Measurements from ENCODE around the gene COL4A4. TPM values are rescaled to one million over a fixed set of nuclear protein-coding genes. Genes with fewer than 3 reads are reported as not detected.

The COL4A4 gene
- total RNA-seq, 4 donors from 2014 or later, result 3.6 to 9.6 (median 6.1) TPM

DNA sequence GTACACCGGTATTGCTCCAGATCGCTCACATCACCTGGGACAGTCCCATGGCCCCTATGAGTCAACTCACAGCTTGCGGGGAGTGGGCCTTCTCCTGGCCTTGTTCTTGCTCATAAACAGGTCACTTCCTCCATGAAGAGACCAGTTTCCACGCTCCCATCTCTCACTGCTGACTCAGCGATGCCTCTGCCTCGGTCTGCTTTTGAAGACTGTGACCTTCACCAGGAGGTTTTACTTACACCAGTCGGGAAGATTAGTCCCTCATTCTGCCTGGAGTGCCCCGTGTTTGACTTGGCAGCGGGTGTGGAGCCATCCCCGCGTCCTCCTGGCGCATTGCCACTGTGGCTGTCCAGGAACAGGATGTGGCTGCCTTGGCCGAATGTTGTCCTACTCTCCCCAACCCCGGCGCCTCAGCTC, 168.4 kb downstream of the COL4A4 start:
- intact Hi-C loops (cut with DNase I), result no loop called here
- no peaks in the 10 kb centered on the region for H3K9me3 ChIP-seq
- H3K4me3 ChIP-seq, result no peak overlapping the region
- H3K27ac ChIP-seq (replicated peaks in 1 of 4), result no peak overlapping the region
- peaks cover 12 to 29% (median 21%) of the 10 kb centered on the region in 4 donors for H3K36me3 ChIP-seq
- H3K27me3 ChIP-seq, result no peaks in the 10 kb centered on the region
- TF ChIP-seq EP300 (IDR thresholded peaks at IDR 0.05), result no peak
- no peak for TF ChIP-seq POLR2AphosphoS5 (IDR thresholded peaks at IDR 0.05)
- TF ChIP-seq POLR2A (IDR thresholded peaks at IDR 0.05; ENCODE audit: low read depth), result no peak
- TF ChIP-seq, protein P1, sequence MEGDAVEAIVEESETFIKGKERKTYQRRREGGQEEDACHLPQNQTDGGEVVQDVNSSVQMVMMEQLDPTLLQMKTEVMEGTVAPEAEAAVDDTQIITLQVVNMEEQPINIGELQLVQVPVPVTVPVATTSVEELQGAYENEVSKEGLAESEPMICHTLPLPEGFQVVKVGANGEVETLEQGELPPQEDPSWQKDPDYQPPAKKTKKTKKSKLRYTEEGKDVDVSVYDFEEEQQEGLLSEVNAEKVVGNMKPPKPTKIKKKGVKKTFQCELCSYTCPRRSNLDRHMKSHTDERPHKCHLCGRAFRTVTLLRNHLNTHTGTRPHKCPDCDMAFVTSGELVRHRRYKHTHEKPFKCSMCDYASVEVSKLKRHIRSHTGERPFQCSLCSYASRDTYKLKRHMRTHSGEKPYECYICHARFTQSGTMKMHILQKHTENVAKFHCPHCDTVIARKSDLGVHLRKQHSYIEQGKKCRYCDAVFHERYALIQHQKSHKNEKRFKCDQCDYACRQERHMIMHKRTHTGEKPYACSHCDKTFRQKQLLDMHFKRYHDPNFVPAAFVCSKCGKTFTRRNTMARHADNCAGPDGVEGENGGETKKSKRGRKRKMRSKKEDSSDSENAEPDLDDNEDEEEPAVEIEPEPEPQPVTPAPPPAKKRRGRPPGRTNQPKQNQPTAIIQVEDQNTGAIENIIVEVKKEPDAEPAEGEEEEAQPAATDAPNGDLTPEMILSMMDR (IDR thresholded peaks at IDR 0.05), result no peak
- no peak for DNase-seq (ENCODE audit: extremely low spot score)
- no peaks in the 10 kb centered on the region for H3K4me1 ChIP-seq
- 79% methylated on average over 14 of the region's 15 CpGs for WGBS

DNA sequence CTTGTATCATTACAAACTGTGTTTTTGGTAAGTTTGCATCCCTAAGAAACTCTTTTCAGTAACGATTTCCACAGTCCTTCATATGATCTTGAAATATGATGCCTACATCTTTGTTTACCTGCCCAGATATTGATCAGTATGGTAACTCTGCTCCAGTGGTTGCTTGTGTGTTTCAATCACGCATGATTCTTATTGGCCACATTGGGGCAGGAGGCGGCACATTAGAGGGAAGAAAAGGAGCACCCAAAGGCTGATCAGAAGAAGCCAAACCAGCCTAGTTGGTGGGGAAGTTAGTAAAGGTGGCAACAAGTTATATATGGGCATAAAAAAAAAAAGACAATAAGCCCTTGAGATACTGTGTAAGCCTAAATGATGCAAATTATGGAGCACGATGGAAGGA, 169.2 kb downstream of the COL4A4 start:
- 90% methylated on average over 4 of the region's 4 CpGs for WGBS
- no peak for TF ChIP-seq POLR2AphosphoS5 (IDR thresholded peaks at IDR 0.05)
- TF ChIP-seq, protein P1 (IDR thresholded peaks at IDR 0.05), result no peak
- TF ChIP-seq EP300 (IDR thresholded peaks at IDR 0.05), result no peak
- no peak for TF ChIP-seq POLR2A (IDR thresholded peaks at IDR 0.05; ENCODE audit: low read depth)
- no peaks in the 10 kb centered on the region for H3K9me3 ChIP-seq
- H3K27me3 ChIP-seq, result no peaks in the 10 kb centered on the region
- H3K36me3 ChIP-seq, result peaks cover 12 to 29% (median 17%) of the 10 kb centered on the region in 4 donors
- H3K4me1 ChIP-seq, result no peaks in the 10 kb centered on the region
- no peak for DNase-seq (ENCODE audit: extremely low spot score)
- no peak overlapping the region for H3K27ac ChIP-seq (replicated peaks in 1 of 4)
- intact Hi-C loops (cut with DNase I), result no loop called here
- no peak overlapping the region for H3K4me3 ChIP-seq

DNA sequence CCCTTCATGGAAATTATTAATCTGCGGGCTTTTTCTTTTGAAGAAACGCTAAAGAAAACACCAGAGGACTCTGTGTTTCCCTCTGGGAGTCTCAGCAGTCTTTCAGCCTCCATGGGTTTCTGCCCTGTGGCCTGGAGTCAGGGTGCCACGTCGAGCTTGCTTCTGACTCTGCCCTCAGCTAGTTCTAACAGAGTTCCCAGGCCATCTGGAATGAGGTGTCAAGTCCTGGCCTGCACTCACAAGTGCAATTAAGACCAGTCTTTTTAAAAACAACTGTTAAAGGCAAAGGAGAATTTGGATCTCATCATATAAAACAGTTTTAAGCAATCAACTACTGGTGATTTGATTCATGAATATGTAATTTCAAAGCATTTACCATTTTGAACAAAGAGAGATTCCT, 170.8 kb downstream of the COL4A4 start:
- WGBS, result 78% methylated on average over 4 of the region's 4 CpGs

DNA sequence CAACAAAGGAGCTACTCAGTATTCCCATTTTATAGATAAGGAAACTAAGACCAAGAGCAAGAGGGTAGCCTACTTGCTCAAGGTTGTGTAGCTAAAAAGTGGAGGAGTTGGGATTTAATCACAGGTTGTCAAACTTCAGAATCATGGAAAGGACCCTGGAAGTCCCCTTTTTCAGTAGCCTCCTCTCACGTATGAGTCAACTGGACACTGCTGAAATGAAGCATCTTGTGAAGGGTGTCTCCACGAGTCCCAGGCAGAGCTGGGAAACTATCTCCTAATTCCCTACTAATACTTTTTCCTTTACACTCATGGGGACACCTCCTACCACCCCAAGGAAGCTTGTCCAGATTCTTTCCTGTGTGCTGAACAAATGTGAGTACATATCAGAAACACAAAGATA, 172.3 kb downstream of the COL4A4 start:
- Histone ChIP-seq H3K27me3 (no peaks in the 10 kb centered on the region), H3K36me3 (peaks cover 10 to 22% (median 12%) of the 10 kb centered on the region in 4 donors), H3K4me1 (no peaks in the 10 kb centered on the region), H3K27ac (replicated peaks in 1 of 4) (no peak overlapping the region), H3K9me3 (no peaks in the 10 kb centered on the region), H3K4me3 (no peak overlapping the region)
- intact Hi-C loops (cut with DNase I), result no loop called here
- DNase-seq (ENCODE audit: extremely low spot score), result no peak
- no peak for TF ChIP-seq POLR2AphosphoS5 (IDR thresholded peaks at IDR 0.05)
- WGBS, result 85% methylated on average over 2 of the region's 2 CpGs

More for the DNA sequence above, 170.8 kb downstream of the COL4A4 start:
- no peak overlapping the region for H3K4me3 ChIP-seq
- no peaks in the 10 kb centered on the region for H3K9me3 ChIP-seq
- TF ChIP-seq POLR2AphosphoS5 (IDR thresholded peaks at IDR 0.05) (no peak), EP300 (IDR thresholded peaks at IDR 0.05) (no peak), POLR2A (IDR thresholded peaks at IDR 0.05; ENCODE audit: low read depth) (no peak)
- TF ChIP-seq, protein P1 (IDR thresholded peaks at IDR 0.05), result no peak
- H3K4me1 ChIP-seq, result no peaks in the 10 kb centered on the region
- no peak overlapping the region for H3K27ac ChIP-seq (replicated peaks in 1 of 4)
- H3K36me3 ChIP-seq, result peaks cover 10 to 26% (median 12%) of the 10 kb centered on the region in 4 donors
- H3K27me3 ChIP-seq, result no peaks in the 10 kb centered on the region
- intact Hi-C loops (cut with DNase I), result no loop called here
- DNase-seq (ENCODE audit: extremely low spot score), result no peak

DNA sequence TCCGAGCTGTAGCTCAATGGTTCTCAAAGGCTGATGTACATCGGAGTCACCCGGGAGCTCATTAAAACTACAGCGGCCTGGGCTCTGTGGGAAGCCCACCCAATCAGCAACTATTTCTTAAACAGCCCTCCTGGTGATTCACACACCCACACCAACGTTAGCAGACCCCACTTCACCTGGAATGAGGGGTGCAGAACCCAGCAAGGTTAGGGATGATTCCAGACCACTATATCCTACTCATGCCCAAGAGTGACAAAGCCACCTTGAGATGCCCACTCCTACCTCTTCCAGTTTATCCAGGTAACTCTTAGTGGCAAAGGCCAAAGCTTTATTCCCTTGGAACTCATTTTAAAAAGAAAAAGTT, 178.4 kb downstream of the COL4A4 start:
- no peak for DNase-seq (ENCODE audit: extremely low spot score)
- no peak overlapping the region for H3K27ac ChIP-seq (replicated peaks in 1 of 4)
- H3K9me3 ChIP-seq, result no peaks in the 10 kb centered on the region
- TF ChIP-seq, protein P1 (IDR thresholded peaks at IDR 0.05), result no peak
- H3K4me3 ChIP-seq, result no peak overlapping the region
- 37% methylated on average over 5 of the region's 5 CpGs for WGBS
- H3K4me1 ChIP-seq, result peaks cover 6 to 15% (median 13%) of the 10 kb centered on the region in 4 donors
- intact Hi-C loops (cut with DNase I), result loop anchor here (2.0 to 10.0 kb wide), 2 partner anchors 151 to 185 kb away; partner anchors contain the start of gene RHBDD1
- H3K36me3 ChIP-seq, result peaks cover 0 to 7% (median 0%) of the 10 kb centered on the region in 4 donors
- no peaks in the 10 kb centered on the region for H3K27me3 ChIP-seq

Measured in esophagus muscularis mucosa (tissue), 4 donors.